Osteoblast (primary cell): ENCODE results near the gene ST3GAL6. TPM values are rescaled to one million over a fixed set of nuclear protein-coding genes. Genes with fewer than 3 reads are reported as not detected.

Experiments
- DNase-seq: peaks from one replicate; pipeline ENCODE4 v3.0.0; 2011; ENCODE audit warnings: low spot score, mixed read lengths; ENCODE audit not compliant: insufficient read length; ENCODE audit errors: missing footprints
- H2AFZ ChIP-seq: 2 replicates; pipeline ENCODE4 v1.6.0; 2011; ENCODE audit warnings: mild to moderate bottlenecking, low read length
- H3K27ac ChIP-seq: 2 replicates; pipeline ENCODE4 v1.5.1; 2011; ENCODE audit warnings: mild to moderate bottlenecking, low read depth, low read length, moderate library complexity
- H3K27me3 ChIP-seq: 2 replicates; pipeline ENCODE4 v1.6.0; 2012; ENCODE audit warnings: mild to moderate bottlenecking, control low read depth, inconsistent platforms, low read length, moderate library complexity; ENCODE audit not compliant: insufficient read depth
- H3K36me3 ChIP-seq: 2 replicates; pipeline ENCODE4 v1.5.1; 2011; ENCODE audit warnings: mild to moderate bottlenecking, low read length, control low read depth, moderate library complexity; ENCODE audit not compliant: insufficient read depth
- H3K4me1 ChIP-seq: 2 replicates; pipeline ENCODE4 v1.5.1; 2011; ENCODE audit warnings: mild to moderate bottlenecking, low read length, control low read depth, moderate library complexity; ENCODE audit not compliant: insufficient read depth
- H3K4me2 ChIP-seq: 2 replicates; pipeline ENCODE4 v1.6.0; 2011; ENCODE audit warnings: mild to moderate bottlenecking, low read length; ENCODE audit not compliant: insufficient read depth
- H3K4me3 ChIP-seq: fragments of 200-600 bp; sonication (generic); 3 replicates; pipeline ENCODE4 v1.5.1; 2012; ENCODE audit warnings: mild to moderate bottlenecking, low read length, inconsistent platforms; ENCODE audit not compliant: insufficient read depth
- H3K79me2 ChIP-seq: 2 replicates; pipeline ENCODE4 v1.6.0; 2012; ENCODE audit warnings: mild to moderate bottlenecking, low read length, control low read depth, inconsistent platforms; ENCODE audit not compliant: insufficient read depth
- H3K9me3 ChIP-seq: 2 replicates; pipeline ENCODE4 v1.5.1; 2011; ENCODE audit warnings: low read depth, low read length, control low read depth
- H4K20me1 ChIP-seq: 2 replicates; pipeline ENCODE4 v1.6.0; 2012; ENCODE audit warnings: mild to moderate bottlenecking, low read length, control low read depth; ENCODE audit not compliant: insufficient read depth
- CTCF ChIP-seq: IDR thresholded peaks from 2 replicates; pipeline ENCODE4 v1.5.1; 2011; ENCODE audit warnings: mild to moderate bottlenecking, low read depth, low read length, moderate library complexity; ENCODE audit errors: extremely low read depth
- total RNA-seq: library from RNA; depleted of rRNA; stranded (reverse); fragments of >200 nt; gene quantifications from 2 replicates; pipeline ENCODE4 v1.2.3, GENCODE V29; 2012

ST3GAL6 gene
- total RNA-seq, 1 donor: 2.2 TPM

- H4K20me1 ChIP-seq: no peaks in the 10 kb centered on the region
- peaks cover 17% of the 10 kb centered on the region for H3K4me1 ChIP-seq
- DNase-seq: no peak
- peaks cover 2% of the 10 kb centered on the region for H3K27me3 ChIP-seq
- H2AFZ ChIP-seq: no peak overlapping the region
- no peak overlapping the region for H3K4me2 ChIP-seq
- TF ChIP-seq CTCF: no peak
- H3K36me3 ChIP-seq: no peaks in the 10 kb centered on the region
- no peaks in the 10 kb centered on the region for H3K9me3 ChIP-seq
- H3K79me2 ChIP-seq: no peaks in the 10 kb centered on the region
- no peak overlapping the region for H3K4me3 ChIP-seq
- H3K27ac ChIP-seq: no peak overlapping the region
Observed at GRCh38 chr3:98727638-98728037, 35.5 kb upstream of the ST3GAL6 start.

- TF ChIP-seq CTCF: no peak
- H3K27me3 ChIP-seq: peaks cover 5% of the 10 kb centered on the region
- no peaks in the 10 kb centered on the region for H3K9me3 ChIP-seq
Observed at GRCh38 chr3:98728672-98729071, 34.5 kb upstream of the ST3GAL6 start.

DNA sequence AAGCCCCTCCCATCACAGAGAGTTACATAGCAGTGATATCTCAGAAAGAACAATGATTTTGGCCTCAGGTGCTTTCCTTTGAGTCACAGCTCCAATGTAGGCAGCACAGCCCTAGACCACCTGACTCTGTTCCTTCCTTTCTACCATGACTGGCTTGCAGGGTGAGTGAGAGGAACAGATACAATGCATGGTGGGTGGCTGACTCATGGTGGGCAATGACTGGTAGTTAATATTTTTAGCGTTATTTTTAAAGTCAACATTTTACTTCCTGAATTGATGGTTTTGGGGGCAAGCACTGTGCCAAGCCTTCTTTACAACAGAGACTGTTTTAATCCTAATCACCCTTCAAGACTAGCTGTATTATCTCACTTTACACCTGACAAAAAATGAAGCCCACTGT is 32.8 kb upstream of the ST3GAL6 start:
- Histone ChIP-seq H3K9me3 (no peaks in the 10 kb centered on the region), H3K4me2 (no peak overlapping the region), H3K4me1 (peaks cover 31% of the 10 kb centered on the region), H3K4me3 (no peak overlapping the region), H3K36me3 (no peaks in the 10 kb centered on the region), H3K79me2 (peaks cover 19% of the 10 kb centered on the region), H4K20me1 (peaks cover 3% of the 10 kb centered on the region), H3K27me3 (peaks cover 14% of the 10 kb centered on the region), H2AFZ (no peak overlapping the region), H3K27ac (no peak overlapping the region)
- DNase-seq: no peak
- TF ChIP-seq CTCF: no peak

More at GRCh38 chr3:98728672-98729071, 34.5 kb upstream of the ST3GAL6 start:
- DNase-seq: no peak
- H3K4me3 ChIP-seq: no peak overlapping the region
- H4K20me1 ChIP-seq: no peaks in the 10 kb centered on the region
- no peak overlapping the region for H3K27ac ChIP-seq
- H3K79me2 ChIP-seq: peaks cover 6% of the 10 kb centered on the region
- H3K4me2 ChIP-seq: no peak overlapping the region
- H2AFZ ChIP-seq: no peak overlapping the region
- H3K36me3 ChIP-seq: no peaks in the 10 kb centered on the region
- H3K4me1 ChIP-seq: peaks cover 24% of the 10 kb centered on the region

DNA sequence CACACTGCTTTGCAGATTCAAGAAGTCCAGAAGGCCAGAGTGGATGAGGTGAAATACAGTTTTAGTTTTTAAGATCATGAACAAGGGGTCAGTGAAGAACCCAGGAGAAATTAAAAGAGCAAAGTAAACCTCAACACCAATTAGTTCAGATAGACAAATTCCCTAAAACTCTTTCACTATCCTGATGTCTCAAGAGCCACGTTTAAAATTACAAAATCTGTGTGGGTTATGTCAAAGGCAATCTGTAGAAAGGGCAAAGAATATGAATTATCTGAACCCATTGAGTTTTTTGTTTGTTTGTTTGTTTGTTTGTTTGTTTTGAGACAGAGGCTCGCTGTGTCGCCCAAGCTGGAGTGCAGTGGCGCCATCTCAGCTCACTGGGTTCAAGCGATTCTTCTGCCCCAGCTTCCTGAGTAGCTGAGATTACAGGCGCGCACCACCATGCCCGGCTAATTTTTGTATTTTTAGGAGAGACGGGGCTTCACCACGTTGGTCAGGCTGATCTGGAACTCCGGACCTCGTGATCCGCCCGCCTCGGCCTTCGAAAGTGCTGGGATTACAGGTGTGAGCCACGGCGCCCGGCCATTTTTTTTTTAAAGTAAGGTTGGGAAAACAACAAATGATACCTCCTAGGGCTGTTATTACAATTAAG is 32.1 kb upstream of the ST3GAL6 start:
- Histone ChIP-seq H3K4me3 (no peak overlapping the region), H4K20me1 (peaks cover 3% of the 10 kb centered on the region), H3K27me3 (peaks cover 15% of the 10 kb centered on the region), H3K4me1 (peaks cover 35% of the 10 kb centered on the region), H3K4me2 (no peak overlapping the region), H3K9me3 (no peaks in the 10 kb centered on the region), H2AFZ (no peak overlapping the region), H3K27ac (no peak overlapping the region), H3K79me2 (peaks cover 26% of the 10 kb centered on the region), H3K36me3 (no peaks in the 10 kb centered on the region)
- DNase-seq: no peak
- TF ChIP-seq CTCF: no peak
